ENCODE measurements around the gene PDE6D.

Gene PDE6D

GRCh38 chr2:231707927-231708772, 72.9 kb downstream of the PDE6D start, which contains the start of gene PTMA:
TSS of gene PTMA (plus strand) at chr2:231708525. CDS start at chr2:231708707, 182 bp downstream.
- peak within 1 kb of the TSS; percentile 100 for H3K27ac Mint-ChIP-seq
- peaks cover 72% of the 10 kb centered on the region for H3K36me3 Mint-ChIP-seq
- peaks cover 24% of the 10 kb centered on the region for H3K4me1 Mint-ChIP-seq

GRCh38 chr2:231707625-231707926, 73.5 kb downstream of the PDE6D start:
- H3K36me3 Mint-ChIP-seq: peaks cover 67% of the 10 kb centered on the region
- no peak for DNase-seq (ENCODE audit: low spot score in 2 of 2)
- H3K9me3 Mint-ChIP-seq: no peaks in the 10 kb centered on the region
- peaks cover 22% of the 10 kb centered on the region for H3K4me1 Mint-ChIP-seq
- ATAC-seq: peak; percentile 1
- H3K4me3 Mint-ChIP-seq: peak overlapping the region; percentile 99
- peak overlapping the region; percentile 100 for H3K27ac Mint-ChIP-seq

More at GRCh38 chr2:231707927-231708772, 72.9 kb downstream of the PDE6D start, which contains the start of gene PTMA:
- DNase-seq (ENCODE audit: low spot score in 2 of 2) (peak; percentile 98 to 99), ATAC-seq (peak; percentile 80)
- Mint-ChIP-seq H3K4me3 (peak within 1 kb of the TSS; percentile 99), H3K9me3 (no peaks in the 10 kb centered on the region)

- H3K27ac Mint-ChIP-seq: peak overlapping the region; percentile 100
- ATAC-seq (peak; percentile 59), DNase-seq (ENCODE audit: low spot score in 2 of 2) (peak; percentile 97 to 98)
- H3K9me3 Mint-ChIP-seq: no peaks in the 10 kb centered on the region
- peak overlapping the region; percentile 99 for H3K4me3 Mint-ChIP-seq
- peaks cover 16% of the 10 kb centered on the region for H3K4me1 Mint-ChIP-seq
- peaks cover 61% of the 10 kb centered on the region for H3K36me3 Mint-ChIP-seq
These were observed 74.1 kb downstream of the PDE6D start for GRCh38 chr2:231706731-231707624.

GRCh38 chr2:231704017-231704416, 77.1 kb downstream of the PDE6D start:
- DNase-seq (ENCODE audit: low spot score in 2 of 2) (no peak), ATAC-seq (no peak)
- H3K9me3 Mint-ChIP-seq: no peaks in the 10 kb centered on the region
- no peak overlapping the region for H3K27ac Mint-ChIP-seq
- no peak overlapping the region for H3K4me3 Mint-ChIP-seq
- peaks cover 31% of the 10 kb centered on the region for H3K36me3 Mint-ChIP-seq
- H3K4me1 Mint-ChIP-seq: peaks cover 6% of the 10 kb centered on the region

GRCh38 chr2:231701456-231702373, 79.4 kb downstream of the PDE6D start:
- no peak for DNase-seq (ENCODE audit: low spot score in 2 of 2)
- peaks cover 6% of the 10 kb centered on the region for H3K4me1 Mint-ChIP-seq
- H3K4me3 Mint-ChIP-seq: no peak overlapping the region
- no peaks in the 10 kb centered on the region for H3K9me3 Mint-ChIP-seq
- no peak for ATAC-seq
- H3K27ac Mint-ChIP-seq: no peak overlapping the region
- H3K36me3 Mint-ChIP-seq: peaks cover 8% of the 10 kb centered on the region

- H3K4me1 Mint-ChIP-seq: no peaks in the 10 kb centered on the region
- ATAC-seq (no peak), DNase-seq (ENCODE audit: low spot score in 2 of 2) (no peak)
- no peak overlapping the region for H3K27ac Mint-ChIP-seq
- H3K36me3 Mint-ChIP-seq: no peaks in the 10 kb centered on the region
- H3K4me3 Mint-ChIP-seq: no peak overlapping the region
- no peaks in the 10 kb centered on the region for H3K9me3 Mint-ChIP-seq
These were observed 82.1 kb downstream of the PDE6D start for GRCh38 chr2:231699006-231699405.

GRCh38 chr2:231696004-231696367, 85.1 kb downstream of the PDE6D start:
- H3K9me3 Mint-ChIP-seq: no peaks in the 10 kb centered on the region
- ATAC-seq: no peak
- no peaks in the 10 kb centered on the region for H3K4me1 Mint-ChIP-seq
- no peak for DNase-seq (ENCODE audit: low spot score in 2 of 2)
- H3K36me3 Mint-ChIP-seq: no peaks in the 10 kb centered on the region
- no peak overlapping the region for H3K27ac Mint-ChIP-seq
- no peak overlapping the region for H3K4me3 Mint-ChIP-seq

- Mint-ChIP-seq H3K4me3 (no peak overlapping the region), H3K36me3 (no peaks in the 10 kb centered on the region), H3K9me3 (no peaks in the 10 kb centered on the region), H3K4me1 (no peaks in the 10 kb centered on the region), H3K27ac (no peak overlapping the region)
- ATAC-seq (no peak), DNase-seq (ENCODE audit: low spot score in 2 of 2) (no peak)
These were observed 87.1 kb downstream of the PDE6D start for GRCh38 chr2:231693956-231694355.

- Mint-ChIP-seq H3K4me3 (no peak overlapping the region), H3K4me1 (peaks cover under 1% of the 10 kb centered on the region), H3K36me3 (no peaks in the 10 kb centered on the region), H3K27ac (no peak overlapping the region), H3K9me3 (no peaks in the 10 kb centered on the region)
- no peak for DNase-seq (ENCODE audit: low spot score in 2 of 2)
- ATAC-seq: no peak
These were observed 88.2 kb downstream of the PDE6D start for GRCh38 chr2:231692847-231693246.

GRCh38 chr2:231691251-231691772, 89.8 kb downstream of the PDE6D start:
- H3K27ac Mint-ChIP-seq: no peak overlapping the region
- H3K9me3 Mint-ChIP-seq: no peaks in the 10 kb centered on the region
- ATAC-seq: no peak

GRCh38 chr2:231689124-231689893, 91.8 kb downstream of the PDE6D start:
- Mint-ChIP-seq H3K36me3 (no peaks in the 10 kb centered on the region), H3K4me3 (no peak overlapping the region), H3K27ac (no peak overlapping the region), H3K4me1 (peaks cover 22% of the 10 kb centered on the region), H3K9me3 (no peaks in the 10 kb centered on the region)
- ATAC-seq: no peak
- DNase-seq (ENCODE audit: low spot score in 2 of 2): no peak

More at GRCh38 chr2:231691251-231691772, 89.8 kb downstream of the PDE6D start:
- H3K36me3 Mint-ChIP-seq: no peaks in the 10 kb centered on the region
- H3K4me1 Mint-ChIP-seq: peaks cover 13% of the 10 kb centered on the region
- no peak overlapping the region for H3K4me3 Mint-ChIP-seq
- no peak for DNase-seq (ENCODE audit: low spot score in 2 of 2)

GRCh38 chr2:231688719-231689118, 92.4 kb downstream of the PDE6D start:
- H3K36me3 Mint-ChIP-seq: no peaks in the 10 kb centered on the region
- ATAC-seq (no peak), DNase-seq (ENCODE audit: low spot score in 2 of 2) (no peak)
- H3K4me1 Mint-ChIP-seq: peaks cover 22% of the 10 kb centered on the region
- H3K4me3 Mint-ChIP-seq: no peak overlapping the region
- no peaks in the 10 kb centered on the region for H3K9me3 Mint-ChIP-seq
- H3K27ac Mint-ChIP-seq: no peak overlapping the region

GRCh38 chr2:231687961-231688360, 93.1 kb downstream of the PDE6D start:
- ATAC-seq (no peak), DNase-seq (ENCODE audit: low spot score in 2 of 2) (no peak)
- H3K27ac Mint-ChIP-seq: no peak overlapping the region
- H3K36me3 Mint-ChIP-seq: no peaks in the 10 kb centered on the region
- no peaks in the 10 kb centered on the region for H3K9me3 Mint-ChIP-seq
- H3K4me3 Mint-ChIP-seq: no peak overlapping the region
- peaks cover 22% of the 10 kb centered on the region for H3K4me1 Mint-ChIP-seq

Data from stimulated activated effector memory CD8-positive, alpha-beta T cell treated with anti-CD3 and anti-CD28 coated beads, Interleukin-12 subunit alpha, Interleukin-12 subunit beta, amount 100 ng/mL, for 72 hours (primary cell).